IMR-90 (cell line): Measurements from ENCODE around the gene KLHL7. TPM values are rescaled to one million over a fixed set of nuclear protein-coding genes. Genes with fewer than 3 reads are reported as not detected.

Experiments
- ATAC-seq: fragments of 200-7000 bp; cut with Tn5 transposase; 2 replicates; pipeline ENCODE4 v1.9.1; 2020; ENCODE audit warnings: low read depth, mild to moderate bottlenecking, moderate library complexity
- BruUV-seq: library from RNA; stranded (reverse); fragments of 400-500 nt; replicated peaks from 2 replicates; lab custom pipeline; 2021; lab: Mats Ljungman, UMichigan
- CTCF ChIA-PET: fragments of 300-600 bp; formaldehyde crosslinking; extraction: SDS; loops from one replicate; lab custom pipeline; 2021; ENCODE audit warnings: antibody characterized with exemption; lab: Yijun Ruan, JAX
- POLR2A ChIA-PET: fragments of 300-600 bp; sonication (Branson Sonifier 250); formaldehyde crosslinking; loops from one replicate; lab custom pipeline; 2022; ENCODE audit warnings: antibody characterized with exemption; ENCODE audit not compliant: unreplicated experiment; lab: Charles Lee
- DNase-seq: peaks from one replicate; pipeline ENCODE4 v3.0.0; 2013
- H2AFZ ChIP-seq: replicated peaks from 2 replicates; pipeline ENCODE3; 2013; ENCODE audit warnings: low read length, mild to moderate bottlenecking; ENCODE audit not compliant: poor library complexity
- H2AK5ac ChIP-seq: 2 replicates; pipeline ENCODE4 v1.6.1; 2013; ENCODE audit warnings: low read depth, low read length, inconsistent platforms
- H2AK9ac ChIP-seq: replicated peaks from 2 replicates; pipeline ENCODE3; 2013; ENCODE audit warnings: mild to moderate bottlenecking, low read depth, low read length, moderate library complexity; ENCODE audit not compliant: poor library complexity
- H2BK120ac ChIP-seq: 2 replicates; pipeline ENCODE4 v1.6.1; 2013; ENCODE audit warnings: low read depth, low read length, inconsistent platforms
- H2BK15ac ChIP-seq: 3 replicates; pipeline ENCODE4 v1.6.1; 2013; ENCODE audit warnings: low read depth, low read length, inconsistent platforms
- H2BK20ac ChIP-seq: 2 replicates; pipeline ENCODE4 v1.6.1; 2013; ENCODE audit warnings: low read depth, mild to moderate bottlenecking, inconsistent platforms, low read length, moderate library complexity
- H2BK5ac ChIP-seq: 2 replicates; pipeline ENCODE4 v1.6.1; 2013; ENCODE audit warnings: mild to moderate bottlenecking, low read depth, low read length, inconsistent platforms; ENCODE audit not compliant: poor library complexity, severe bottlenecking
- H3K14ac ChIP-seq: replicated peaks from 2 replicates; pipeline ENCODE4 v1.6.1; 2013; ENCODE audit warnings: low read depth, low read length, inconsistent platforms
- H3K18ac ChIP-seq: 2 replicates; pipeline ENCODE4 v1.6.1; 2013; ENCODE audit warnings: low read depth, low read length, control low read depth
- H3K23ac ChIP-seq: 2 replicates; pipeline ENCODE4 v1.6.1; 2013; ENCODE audit warnings: low read depth, low read length, inconsistent platforms
- H3K27ac ChIP-seq: 2 replicates; pipeline ENCODE4 v1.5.1; 2013; ENCODE audit warnings: mild to moderate bottlenecking, control low read depth, low read length; ENCODE audit not compliant: insufficient read depth
- H3K27me3 ChIP-seq: 2 replicates; pipeline ENCODE4 v1.6.1; 2013; ENCODE audit warnings: low read length; ENCODE audit not compliant: control insufficient read depth, insufficient read depth
- H3K36me3 ChIP-seq: 2 replicates; pipeline ENCODE4 v1.6.1; 2013; ENCODE audit warnings: low read length, mixed read lengths; ENCODE audit not compliant: control insufficient read depth, insufficient read depth
- H3K4ac ChIP-seq: 2 replicates; pipeline ENCODE4 v1.6.1; 2013; ENCODE audit warnings: low read depth, low read length, inconsistent platforms
- H3K4me1 ChIP-seq: 2 replicates; pipeline ENCODE4 v1.6.1; 2013; ENCODE audit warnings: low read length, mixed read lengths; ENCODE audit not compliant: control insufficient read depth, insufficient read depth
- H3K4me2 ChIP-seq: 2 replicates; pipeline ENCODE4 v1.6.1; 2013; ENCODE audit warnings: low read depth, mild to moderate bottlenecking, control low read depth, low read length, moderate library complexity
- H3K4me3 ChIP-seq: 2 replicates; pipeline ENCODE4 v1.5.1; 2013; ENCODE audit warnings: low read depth, mild to moderate bottlenecking, control low read depth, low read length, moderate library complexity; ENCODE audit not compliant: insufficient read depth
- H3K56ac ChIP-seq: 2 replicates; pipeline ENCODE4 v1.6.1; 2013; ENCODE audit warnings: low read length, inconsistent platforms; ENCODE audit not compliant: insufficient read depth; ENCODE audit errors: extremely low read depth
- H3K79me1 ChIP-seq, 2 experiments: 2 replicates each; pipeline ENCODE4 v1.6.1; 2013; ENCODE audit warnings: low read length in 2 of 2, inconsistent platforms in 1 of 2, low read depth in 1 of 2
- H3K9ac ChIP-seq: 2 replicates; pipeline ENCODE4 v1.6.1; 2013; ENCODE audit warnings: low read depth, low read length, control low read depth
- H3K9me1 ChIP-seq: 2 replicates; pipeline ENCODE4 v1.6.1; 2013; ENCODE audit warnings: low read length, inconsistent platforms; ENCODE audit not compliant: insufficient read depth
- H3K9me3 ChIP-seq: 2 replicates; pipeline ENCODE4 v1.6.1; 2013; ENCODE audit warnings: low read length; ENCODE audit not compliant: control insufficient read depth, insufficient read depth
- H4K20me1 ChIP-seq: 2 replicates; pipeline ENCODE4 v1.6.1; 2013; ENCODE audit warnings: low read length, inconsistent platforms; ENCODE audit not compliant: insufficient read depth
- H4K5ac ChIP-seq: 2 replicates; pipeline ENCODE4 v1.6.1; 2013; ENCODE audit warnings: mild to moderate bottlenecking, low read depth, low read length, control low read depth
- H4K8ac ChIP-seq, 2 experiments: 2 replicates each; pipeline ENCODE4 v1.6.1; 2013; ENCODE audit warnings: low read depth in 2 of 2, low read length in 2 of 2, control low read depth in 1 of 2, inconsistent platforms in 1 of 2
- H4K91ac ChIP-seq: 2 replicates; pipeline ENCODE4 v1.6.1; 2013; ENCODE audit warnings: low read depth, low read length, inconsistent platforms; ENCODE audit not compliant: insufficient read depth
- BHLHE40 ChIP-seq: fragments of 150-350 bp; IDR thresholded peaks from 2 replicates; pipeline ENCODE4 v1.6.1; 2016; ENCODE audit warnings: mild to moderate bottlenecking, low read depth, low read length
- CHD1 ChIP-seq: IDR thresholded peaks from 2 replicates; pipeline ENCODE4 v1.6.1; 2012; ENCODE audit warnings: low read depth, low read length, improper control_type of control experiment
- FOS ChIP-seq: fragments of 150-350 bp; IDR thresholded peaks from 2 replicates; pipeline ENCODE4 v1.6.1; 2016; ENCODE audit warnings: low read depth, low read length
- MAFK ChIP-seq: IDR thresholded peaks from 2 replicates; pipeline ENCODE4 v1.6.1; 2012; ENCODE audit warnings: low read depth, low read length, improper control_type of control experiment
- MAZ ChIP-seq: IDR thresholded peaks from 2 replicates; pipeline ENCODE4 v1.6.1; 2012; ENCODE audit warnings: low read depth, mild to moderate bottlenecking, low read length, improper control_type of control experiment, moderate library complexity, borderline replicate concordance
- MXI1 ChIP-seq: IDR thresholded peaks from 2 replicates; pipeline ENCODE4 v1.6.1; 2012; ENCODE audit warnings: low read depth, mild to moderate bottlenecking, low read length, moderate library complexity, borderline replicate concordance
- NFE2L2 ChIP-seq: fragments of 150-350 bp; IDR thresholded peaks from 2 replicates; pipeline ENCODE4 v1.6.1; 2016; ENCODE audit warnings: low read depth, mild to moderate bottlenecking, low read length
- POLR2A ChIP-seq: IDR thresholded peaks from 2 replicates; pipeline ENCODE4 v1.6.1; 2012; ENCODE audit warnings: mild to moderate bottlenecking, low read depth, low read length
- RCOR1 ChIP-seq: IDR thresholded peaks from 2 replicates; pipeline ENCODE4 v1.6.1; 2012; ENCODE audit warnings: mild to moderate bottlenecking, low read length, improper control_type of control experiment; ENCODE audit not compliant: insufficient replicate concordance
- WGBS, 2 experiments: methylation state at CpG; one replicate each; pipeline versions ENCODE4 v1.1.5 to v1.1.7; 2013; ENCODE audit warnings: missing lambda C conversion rate in 2 of 2; ENCODE audit not compliant: insufficient read length in 1 of 2; ENCODE audit errors: extremely low coverage in 2 of 2; 5-methylcytosine and 5-hydroxymethylcytosine counted together
- dilution Hi-C: fragments of 300-500 bp; cut with HindIII; formaldehyde crosslinking; loops from one replicate; pipeline ENCODE4 v1.14.3; 2018; ENCODE audit warnings: low sequenced_read_pairs; ENCODE audit not compliant: unreplicated experiment
- in situ Hi-C: fragments of 300-500 bp; cut with MboI; formaldehyde crosslinking; loops from 3 replicates; pipeline ENCODE4 v1.14.3; 2019; ENCODE audit warnings: low sequenced_read_pairs, inconsistent platforms, mixed read lengths
- intact Hi-C: fragments of 100-400 bp; cut with micrococcal nuclease; formaldehyde crosslinking; loops from 2 replicates; pipeline ENCODE4 v1.10.0; 2022
- polyA plus RNA-seq, 3 experiments: library from polyadenylated mRNA; depleted of rRNA; stranded (reverse); fragments of >200 nt; gene quantifications; 2 replicates each; pipeline ENCODE4 v1.2.3, GENCODE V29; 2012; ENCODE audit warnings: low replicate concordance in 1 of 3
- total RNA-seq: library from RNA; depleted of rRNA; stranded (reverse); fragments of >200 nt; gene quantifications from 2 replicates; pipeline ENCODE4 v1.2.3, GENCODE V29; 2012
- TF ChIP-seq, protein P1 (sequence below): fragments of 150-350 bp; IDR thresholded peaks from 2 replicates; pipeline ENCODE4 v1.6.1; 2016; ENCODE audit warnings: low read depth, mild to moderate bottlenecking, low read length, moderate library complexity, borderline replicate concordance
- TF ChIP-seq, protein P2 (sequence below): fragments of 150-350 bp; IDR thresholded peaks from 2 replicates; pipeline ENCODE4 v1.6.1; 2017; ENCODE audit warnings: mild to moderate bottlenecking, antibody characterized with exemption, low read length, low read depth

The KLHL7 gene
- total and polyA plus RNA-seq, 2 of the 4 experiments (the other 2 are of a cell fraction), result 24.6 to 29.2 TPM

DNA sequence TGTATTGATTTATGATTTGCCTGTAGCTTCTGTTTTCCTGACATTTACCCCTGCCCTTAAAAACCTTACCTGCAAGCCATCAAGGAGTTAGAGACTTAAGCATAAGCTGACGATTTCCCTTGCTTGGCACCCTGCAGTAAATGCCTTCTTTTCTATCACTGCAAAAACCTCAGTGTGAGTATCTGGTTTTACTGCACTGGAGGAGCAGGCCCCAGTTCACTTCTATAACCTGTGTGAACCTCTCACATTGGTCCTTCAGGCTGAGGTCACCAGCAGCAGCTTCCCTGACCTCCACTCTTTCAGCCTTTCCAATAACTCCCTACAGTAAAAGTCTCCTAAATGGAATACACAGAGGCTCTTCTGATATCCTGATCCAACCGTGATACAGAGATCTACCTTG is 106.8 kb downstream of the KLHL7 start:
- no peak overlapping the region for H3K4me2 ChIP-seq
- H3K23ac ChIP-seq, result no peak overlapping the region
- DNase-seq, result no peak
- no peak overlapping the region for H2AFZ ChIP-seq
- 80% methylated on average over 1 of the region's 2 CpGs; no CpG with 5 or more reads in 1 of the 2 experiments for WGBS, 2 experiments
- intact Hi-C loops, result no loop called here
- H2AK5ac ChIP-seq, result no peak overlapping the region
- no peaks in the 10 kb centered on the region for H3K9me3 ChIP-seq
- POLR2A ChIA-PET, result no interaction called here
- H3K18ac ChIP-seq, result no peak overlapping the region
- no peak overlapping the region for H2BK15ac ChIP-seq
- no peaks in the 10 kb centered on the region for H4K20me1 ChIP-seq
- no peak overlapping the region for H2BK5ac ChIP-seq
- H3K9ac ChIP-seq, result no peak overlapping the region
- TF ChIP-seq BHLHE40 (no peak), POLR2A (no peak), MAFK (no peak), MXI1 (no peak), NFE2L2 (no peak), RCOR1 (no peak), CHD1 (no peak), MAZ (no peak), FOS (no peak)
- TF ChIP-seq, protein P1, sequence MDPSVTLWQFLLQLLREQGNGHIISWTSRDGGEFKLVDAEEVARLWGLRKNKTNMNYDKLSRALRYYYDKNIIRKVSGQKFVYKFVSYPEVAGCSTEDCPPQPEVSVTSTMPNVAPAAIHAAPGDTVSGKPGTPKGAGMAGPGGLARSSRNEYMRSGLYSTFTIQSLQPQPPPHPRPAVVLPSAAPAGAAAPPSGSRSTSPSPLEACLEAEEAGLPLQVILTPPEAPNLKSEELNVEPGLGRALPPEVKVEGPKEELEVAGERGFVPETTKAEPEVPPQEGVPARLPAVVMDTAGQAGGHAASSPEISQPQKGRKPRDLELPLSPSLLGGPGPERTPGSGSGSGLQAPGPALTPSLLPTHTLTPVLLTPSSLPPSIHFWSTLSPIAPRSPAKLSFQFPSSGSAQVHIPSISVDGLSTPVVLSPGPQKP, result no peak
- TF ChIP-seq, protein P2, sequence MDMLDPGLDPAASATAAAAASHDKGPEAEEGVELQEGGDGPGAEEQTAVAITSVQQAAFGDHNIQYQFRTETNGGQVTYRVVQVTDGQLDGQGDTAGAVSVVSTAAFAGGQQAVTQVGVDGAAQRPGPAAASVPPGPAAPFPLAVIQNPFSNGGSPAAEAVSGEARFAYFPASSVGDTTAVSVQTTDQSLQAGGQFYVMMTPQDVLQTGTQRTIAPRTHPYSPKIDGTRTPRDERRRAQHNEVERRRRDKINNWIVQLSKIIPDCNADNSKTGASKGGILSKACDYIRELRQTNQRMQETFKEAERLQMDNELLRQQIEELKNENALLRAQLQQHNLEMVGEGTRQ, result no peak
- no peaks in the 10 kb centered on the region for H3K79me1 ChIP-seq
- H3K27me3 ChIP-seq, result peaks cover 4% of the 10 kb centered on the region; the same call in 1 of the 2 replicates
- CTCF ChIA-PET, result interaction anchor here (1.0 kb wide), 1 partner anchor 11 kb away, joined by 4 read pairs; no protein-coding TSS in a partner anchor
- no peak overlapping the region for H3K56ac ChIP-seq
- no TSS peak for BruUV-seq
- no peak overlapping the region for H2BK20ac ChIP-seq
- no peak overlapping the region for H4K5ac ChIP-seq
- dilution Hi-C loops, result no loop called here
- H3K4ac ChIP-seq, result no peak overlapping the region
- in situ Hi-C loops, result no loop called here
- no peak overlapping the region for H2BK120ac ChIP-seq
- no peak overlapping the region for H3K4me3 ChIP-seq
- no peaks in the 10 kb centered on the region for H3K36me3 ChIP-seq
- ATAC-seq, result no peak
- no peaks in the 10 kb centered on the region for H3K4me1 ChIP-seq
- H2AK9ac ChIP-seq, result no peak overlapping the region
- no peak overlapping the region for H3K14ac ChIP-seq
- no peak overlapping the region for H4K8ac ChIP-seq
- no peak overlapping the region for H3K27ac ChIP-seq
- no peak overlapping the region for H4K91ac ChIP-seq
- H3K9me1 ChIP-seq, result no peaks in the 10 kb centered on the region
